Measurements from ENCODE around the gene OR52E2. TPM values are rescaled to one million over a fixed set of nuclear protein-coding genes. Genes with fewer than 3 reads are reported as not detected.

Gene OR52E2
- total and polyA plus RNA-seq, 7 donors, result not detected

DNA sequence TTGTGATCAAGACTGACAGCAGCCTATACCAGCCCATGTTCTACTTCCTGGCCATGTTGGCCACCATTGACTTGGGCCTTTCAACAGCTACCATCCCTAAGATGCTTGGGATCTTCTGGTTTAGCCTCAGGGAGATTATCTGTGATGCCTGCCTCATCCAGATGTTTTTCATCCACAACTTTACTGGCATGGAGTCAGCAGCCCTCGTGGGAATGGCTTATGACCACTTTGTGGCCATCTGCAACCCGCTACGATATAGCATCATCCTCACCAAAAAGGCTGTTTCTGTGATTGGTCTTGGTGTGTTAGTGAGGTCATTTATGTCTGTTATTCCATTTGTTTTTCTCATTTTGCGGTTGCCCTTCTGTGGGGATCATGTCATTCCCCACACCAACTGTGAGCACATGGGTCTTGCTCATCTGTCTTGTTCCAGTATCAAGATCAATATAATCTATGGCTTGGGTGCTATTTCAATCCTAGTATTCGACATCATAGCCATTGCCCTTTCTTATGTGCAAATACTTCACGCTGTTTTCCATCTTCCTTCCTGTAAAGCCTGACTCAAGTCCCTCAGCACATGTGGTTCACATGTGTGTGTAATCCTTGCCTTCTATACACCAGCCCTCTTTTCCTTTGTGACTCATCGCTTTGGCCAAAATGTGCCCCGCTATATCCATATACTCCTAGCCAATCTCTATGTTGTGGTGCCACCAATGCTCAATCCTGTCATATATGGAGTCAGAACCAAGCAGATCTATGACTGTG lies 33.6 kb upstream of the OR52E2 start:
- H3K36me3 ChIP-seq, result no peaks in the 10 kb centered on the region
- no peaks in the 10 kb centered on the region for H3K27me3 ChIP-seq
- H3K27ac ChIP-seq, result no peak overlapping the region
- 84% methylated on average over 8 of the region's 8 CpGs for WGBS, 2 donors
- H3K9me3 ChIP-seq, result no peaks in the 10 kb centered on the region
- H3K4me1 ChIP-seq, result no peaks in the 10 kb centered on the region
- intact Hi-C loops (cut with DNase I), result no loop called here
- no peak overlapping the region for H3K4me3 ChIP-seq
- no peak for DNase-seq
- no peak for TF ChIP-seq EP300 (IDR thresholded peaks at IDR 0.05)

DNA sequence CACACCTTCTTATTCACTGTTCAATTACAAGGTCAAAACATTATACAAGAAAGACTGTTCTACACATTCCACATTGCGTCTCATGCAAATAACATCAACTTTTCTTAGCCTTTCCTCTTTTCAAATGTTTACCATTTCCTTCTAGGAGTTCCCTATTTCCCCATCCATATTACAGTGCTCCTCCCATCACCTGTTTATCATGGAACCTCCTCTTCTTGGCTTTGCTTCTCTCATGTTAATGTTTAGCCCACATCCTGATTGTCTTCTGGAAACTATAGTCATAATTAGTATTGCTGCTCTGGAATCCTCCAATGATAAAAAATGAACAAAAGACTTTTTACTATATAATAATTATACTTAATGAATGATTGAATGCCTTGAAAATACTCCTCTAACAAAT lies 31.2 kb upstream of the OR52E2 start:
- no peaks in the 10 kb centered on the region for H3K27me3 ChIP-seq
- H3K4me1 ChIP-seq, result no peaks in the 10 kb centered on the region
- no peaks in the 10 kb centered on the region for H3K9me3 ChIP-seq
- no peak overlapping the region for H3K27ac ChIP-seq
- no peak for DNase-seq
- H3K36me3 ChIP-seq, result no peaks in the 10 kb centered on the region
- 27 to 72% methylated on average over 1 of the region's 1 CpG for WGBS, 2 donors
- H3K4me3 ChIP-seq, result no peak overlapping the region
- intact Hi-C loops (cut with DNase I), result no loop called here
- TF ChIP-seq POLR2A (IDR thresholded peaks at IDR 0.05) (no peak), EP300 (IDR thresholded peaks at IDR 0.05) (no peak), POLR2AphosphoS5 (IDR thresholded peaks at IDR 0.05) (no peak)
- TF ChIP-seq, protein P1, sequence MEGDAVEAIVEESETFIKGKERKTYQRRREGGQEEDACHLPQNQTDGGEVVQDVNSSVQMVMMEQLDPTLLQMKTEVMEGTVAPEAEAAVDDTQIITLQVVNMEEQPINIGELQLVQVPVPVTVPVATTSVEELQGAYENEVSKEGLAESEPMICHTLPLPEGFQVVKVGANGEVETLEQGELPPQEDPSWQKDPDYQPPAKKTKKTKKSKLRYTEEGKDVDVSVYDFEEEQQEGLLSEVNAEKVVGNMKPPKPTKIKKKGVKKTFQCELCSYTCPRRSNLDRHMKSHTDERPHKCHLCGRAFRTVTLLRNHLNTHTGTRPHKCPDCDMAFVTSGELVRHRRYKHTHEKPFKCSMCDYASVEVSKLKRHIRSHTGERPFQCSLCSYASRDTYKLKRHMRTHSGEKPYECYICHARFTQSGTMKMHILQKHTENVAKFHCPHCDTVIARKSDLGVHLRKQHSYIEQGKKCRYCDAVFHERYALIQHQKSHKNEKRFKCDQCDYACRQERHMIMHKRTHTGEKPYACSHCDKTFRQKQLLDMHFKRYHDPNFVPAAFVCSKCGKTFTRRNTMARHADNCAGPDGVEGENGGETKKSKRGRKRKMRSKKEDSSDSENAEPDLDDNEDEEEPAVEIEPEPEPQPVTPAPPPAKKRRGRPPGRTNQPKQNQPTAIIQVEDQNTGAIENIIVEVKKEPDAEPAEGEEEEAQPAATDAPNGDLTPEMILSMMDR (IDR thresholded peaks at IDR 0.05), result no peak

DNA sequence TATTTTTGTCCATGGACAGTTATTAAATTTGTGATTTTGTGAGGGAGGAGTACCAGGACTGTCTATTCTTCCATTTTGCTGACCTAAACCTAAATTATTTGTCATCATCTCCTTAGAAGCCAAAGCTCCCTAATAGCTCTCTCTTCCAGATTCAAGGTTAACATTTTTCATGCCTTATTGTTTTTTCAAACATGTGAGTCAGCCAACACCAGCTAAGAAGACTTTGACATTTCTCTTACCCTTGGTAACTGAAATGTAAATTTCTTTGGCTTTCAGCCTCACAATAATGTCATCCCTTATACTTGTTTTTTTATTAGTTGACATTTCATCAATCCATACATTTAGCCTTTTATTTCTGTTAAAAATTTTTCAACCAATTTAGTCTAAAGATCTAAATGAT lies 29.1 kb upstream of the OR52E2 start:
- Histone ChIP-seq H3K36me3 (no peaks in the 10 kb centered on the region), H3K27ac (no peak overlapping the region), H3K27me3 (no peaks in the 10 kb centered on the region), H3K9me3 (no peaks in the 10 kb centered on the region), H3K4me3 (no peak overlapping the region), H3K4me1 (no peaks in the 10 kb centered on the region)
- DNase-seq, result no peak
- intact Hi-C loops (cut with DNase I), result no loop called here
- no peak for TF ChIP-seq EP300 (IDR thresholded peaks at IDR 0.05)
- TF ChIP-seq POLR2A (IDR thresholded peaks at IDR 0.05), result no peak
- no peak for TF ChIP-seq POLR2AphosphoS5 (IDR thresholded peaks at IDR 0.05)
- TF ChIP-seq, protein P1 (IDR thresholded peaks at IDR 0.05), result no peak

DNA sequence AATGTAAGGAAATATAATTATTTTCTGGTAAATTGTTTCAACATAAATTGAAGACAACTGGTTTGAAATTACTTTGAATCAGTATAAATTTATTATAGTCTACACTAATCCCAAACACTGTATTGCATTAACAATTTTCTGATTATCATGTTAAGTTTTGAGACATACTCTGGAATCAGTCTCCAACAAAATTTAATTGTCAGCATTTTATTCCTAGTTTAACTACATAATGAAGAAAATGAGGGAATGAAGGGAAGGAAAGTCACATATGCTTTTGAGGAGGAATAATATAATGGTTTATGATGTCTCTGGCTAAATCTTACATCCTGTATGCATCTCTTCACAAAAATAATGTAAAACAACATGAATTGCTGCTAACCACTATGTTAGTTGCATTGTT lies 24.2 kb upstream of the OR52E2 start:
- Histone ChIP-seq H3K4me3 (no peak overlapping the region), H3K27me3 (no peaks in the 10 kb centered on the region), H3K9me3 (no peaks in the 10 kb centered on the region), H3K4me1 (no peaks in the 10 kb centered on the region), H3K27ac (no peak overlapping the region), H3K36me3 (no peaks in the 10 kb centered on the region)
- TF ChIP-seq, protein P1 (IDR thresholded peaks at IDR 0.05), result no peak
- TF ChIP-seq POLR2A (IDR thresholded peaks at IDR 0.05) (no peak), EP300 (IDR thresholded peaks at IDR 0.05) (no peak), POLR2AphosphoS5 (IDR thresholded peaks at IDR 0.05) (no peak)
- DNase-seq, result no peak
- intact Hi-C loops (cut with DNase I), result no loop called here

DNA sequence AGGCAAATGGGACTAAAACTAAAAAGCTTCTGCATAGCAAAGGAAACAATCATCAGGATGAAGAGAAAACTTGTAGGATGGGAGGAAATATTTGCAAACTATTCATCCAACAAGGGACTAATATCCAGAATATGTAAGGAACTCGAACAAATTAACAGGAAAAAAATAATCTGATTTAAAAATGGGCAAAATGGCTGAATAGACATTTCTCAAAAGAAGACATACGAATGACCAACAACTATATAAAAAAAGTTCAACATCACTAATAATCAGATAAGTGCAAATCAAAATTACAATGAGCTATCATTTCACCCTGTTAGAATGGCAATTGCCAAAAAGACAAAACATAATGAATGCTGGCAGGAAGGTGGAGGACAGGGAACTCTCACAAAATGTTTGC lies 22.0 kb upstream of the OR52E2 start:
- intact Hi-C loops (cut with DNase I), result no loop called here
- H3K4me1 ChIP-seq, result no peaks in the 10 kb centered on the region
- no peaks in the 10 kb centered on the region for H3K27me3 ChIP-seq
- TF ChIP-seq EP300 (IDR thresholded peaks at IDR 0.05) (no peak), POLR2AphosphoS5 (IDR thresholded peaks at IDR 0.05) (no peak), POLR2A (IDR thresholded peaks at IDR 0.05) (no peak)
- TF ChIP-seq, protein P1 (IDR thresholded peaks at IDR 0.05), result no peak
- no peaks in the 10 kb centered on the region for H3K36me3 ChIP-seq
- DNase-seq, result no peak
- no peak overlapping the region for H3K27ac ChIP-seq
- 71 to 75% methylated on average over 2 of the region's 2 CpGs for WGBS, 2 donors
- no peaks in the 10 kb centered on the region for H3K9me3 ChIP-seq
- H3K4me3 ChIP-seq, result no peak overlapping the region
